ENCODE measurements around the gene MEIKIN. TPM values are rescaled to one million over a fixed set of nuclear protein-coding genes. Genes with fewer than 3 reads are reported as not detected.
"Not testable (repeated sequence)": the region's sequence is repeated elsewhere in the genome, so short reads cannot be mapped to it uniquely, and the experiment has no call there.

MEIKIN gene
- total RNA-seq, 2 experiments from 2014 or later: 1.1 to 2.2 TPM

DNA sequence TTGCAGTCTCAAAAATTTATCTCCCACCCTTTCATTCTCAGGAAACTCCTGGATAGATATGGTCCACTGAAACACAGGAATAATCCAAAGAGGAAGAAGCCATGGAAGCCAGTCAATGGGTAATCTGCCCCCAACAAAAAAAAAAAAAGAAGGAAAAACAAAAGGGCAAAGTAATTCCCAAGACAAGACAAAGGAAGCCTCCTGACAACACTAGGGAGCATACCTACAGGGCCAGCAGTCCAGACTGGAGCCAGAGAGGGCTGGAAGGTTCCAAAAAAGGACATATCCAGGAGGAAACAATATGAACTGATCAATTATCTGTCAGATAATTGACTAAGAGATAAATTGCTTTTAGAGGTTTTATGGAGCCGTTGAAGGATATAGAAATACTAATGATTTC, 161.6 kb downstream of the MEIKIN start:
- Mint-ChIP-seq H3K4me3 (no peak overlapping the region), H3K36me3 (ENCODE audit: low read depth) (peaks cover 30% of the 10 kb centered on the region), H3K4me1 (peaks cover 10% of the 10 kb centered on the region), H3K9me3 (peaks cover 2% of the 10 kb centered on the region), H3K27me3 (no peaks in the 10 kb centered on the region), H3K27ac (no peak overlapping the region)
- DNase-seq: no peak
- CTCF ChIA-PET: no interaction called here
- POLR2A ChIA-PET: no interaction called here

DNA sequence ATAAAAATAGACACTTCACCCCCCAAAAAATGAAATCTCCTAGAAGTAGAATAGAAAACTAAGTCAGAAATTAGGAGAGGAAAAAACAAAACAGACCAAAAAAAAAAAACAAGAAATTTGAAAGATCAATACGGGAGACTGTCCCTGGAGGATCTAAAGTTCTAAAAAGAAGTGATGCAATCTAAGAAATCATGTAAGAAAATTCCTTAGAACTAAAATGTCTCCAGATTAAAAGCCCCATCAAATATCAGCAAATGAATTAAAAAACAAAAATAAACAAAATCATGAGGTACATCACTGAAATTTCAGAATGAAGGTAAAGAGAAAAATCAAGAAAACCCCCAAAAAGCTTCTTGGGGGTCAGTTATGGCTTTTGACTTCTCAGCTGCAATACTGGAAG, 162.1 kb downstream of the MEIKIN start:
- peaks cover 10% of the 10 kb centered on the region for H3K4me1 Mint-ChIP-seq
- ChIA-PET CTCF (interaction anchor here (1.0 kb wide), 1 partner anchor 194 kb away, joined by 5 read pairs; no protein-coding TSS in a partner anchor), POLR2A (no interaction called here)

DNA sequence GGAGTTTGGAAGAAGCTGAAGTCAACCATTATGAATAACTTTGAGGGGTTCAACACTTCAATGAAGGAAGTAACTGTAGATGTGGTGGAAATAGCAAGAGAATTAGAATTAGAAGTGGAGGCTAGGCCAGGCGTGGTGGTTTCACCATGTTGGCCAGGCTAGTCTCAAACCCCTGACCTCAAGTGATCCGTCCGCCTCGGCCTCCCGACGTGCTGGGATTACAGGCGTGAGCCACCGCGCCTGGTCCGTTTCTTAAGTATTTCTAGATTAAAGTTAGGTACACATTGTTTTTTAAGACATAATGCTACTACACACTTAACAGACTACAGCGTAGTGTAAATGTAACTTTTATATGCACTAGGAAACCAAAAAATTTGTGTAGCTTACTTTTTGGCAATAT, 162.7 kb downstream of the MEIKIN start:
- POLR2A ChIA-PET: no interaction called here

More for the DNA sequence above, 162.1 kb downstream of the MEIKIN start:
- Mint-ChIP-seq H3K27ac (no peak overlapping the region), H3K27me3 (no peaks in the 10 kb centered on the region), H3K36me3 (ENCODE audit: low read depth) (peaks cover 29% of the 10 kb centered on the region), H3K9me3 (peaks cover 2% of the 10 kb centered on the region), H3K4me3 (no peak overlapping the region)
- no peak for DNase-seq

DNA sequence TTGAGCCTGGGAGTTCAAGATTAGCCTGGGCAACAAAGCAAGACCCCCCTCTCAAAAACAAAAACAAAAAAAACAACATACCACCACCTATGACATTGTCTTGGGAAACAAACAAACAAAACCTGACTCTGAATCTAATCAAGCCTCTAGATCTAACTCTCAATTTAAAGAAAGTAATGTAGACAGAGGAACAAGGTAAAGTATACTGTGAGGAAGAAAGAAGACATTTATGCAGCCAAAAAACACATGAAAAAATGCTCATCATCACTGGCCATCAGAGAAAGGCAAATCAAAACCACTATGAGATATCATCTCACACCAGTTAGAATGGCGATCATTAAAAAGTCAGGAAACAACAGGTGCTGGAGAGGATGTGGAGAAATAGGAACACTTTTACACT, 167.3 kb downstream of the MEIKIN start:
- not testable (repeated sequence) for H3K4me1 Mint-ChIP-seq

More for the DNA sequence above, 162.7 kb downstream of the MEIKIN start:
- CTCF ChIA-PET: interaction anchor here (1.0 kb wide), 1 partner anchor 194 kb away, joined by 5 read pairs; no protein-coding TSS in a partner anchor
- Mint-ChIP-seq H3K9me3 (peaks cover 2% of the 10 kb centered on the region), H3K27ac (no peak overlapping the region), H3K36me3 (ENCODE audit: low read depth) (peaks cover 29% of the 10 kb centered on the region), H3K27me3 (no peaks in the 10 kb centered on the region), H3K4me3 (no peak overlapping the region), H3K4me1 (peaks cover 8% of the 10 kb centered on the region)
- DNase-seq: no peak

DNA sequence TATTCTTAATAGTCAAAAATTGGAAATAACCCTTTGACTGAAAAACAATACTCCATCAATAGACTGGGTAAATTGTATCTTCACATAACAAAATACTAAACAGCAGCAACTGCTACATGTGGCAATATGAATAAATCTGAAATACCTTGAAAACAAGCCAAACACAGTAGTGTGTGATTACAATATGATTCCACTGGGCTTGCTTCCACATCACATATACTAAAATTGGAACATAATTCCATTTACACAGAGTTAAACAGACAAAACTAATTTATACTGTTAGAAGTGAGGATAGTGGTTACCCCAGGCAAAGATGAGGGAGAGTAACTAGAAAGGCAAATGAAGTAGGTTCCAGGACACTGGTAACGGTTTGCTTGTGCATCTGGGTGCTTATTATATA, 169.0 kb downstream of the MEIKIN start:
- peaks cover 14% of the 10 kb centered on the region for H3K36me3 Mint-ChIP-seq (ENCODE audit: low read depth)
- no peak for DNase-seq
- no peak overlapping the region for H3K27ac Mint-ChIP-seq
- ChIA-PET CTCF (interaction anchor here (0.8 kb wide), 1 partner anchor 427 kb away, joined by 3 read pairs; no protein-coding TSS in a partner anchor), POLR2A (no interaction called here)
- no peak overlapping the region for H3K4me3 Mint-ChIP-seq
- peaks cover 2% of the 10 kb centered on the region for H3K9me3 Mint-ChIP-seq
- peaks cover 3% of the 10 kb centered on the region for H3K4me1 Mint-ChIP-seq
- no peaks in the 10 kb centered on the region for H3K27me3 Mint-ChIP-seq

More for the DNA sequence above, 167.3 kb downstream of the MEIKIN start:
- H3K36me3 Mint-ChIP-seq (ENCODE audit: low read depth): peaks cover 25% of the 10 kb centered on the region
- H3K9me3 Mint-ChIP-seq, H3K27ac Mint-ChIP-seq, CTCF ChIA-PET, DNase-seq, POLR2A ChIA-PET, H3K4me3 Mint-ChIP-seq, H3K27me3 Mint-ChIP-seq: not testable (repeated sequence)

DNA sequence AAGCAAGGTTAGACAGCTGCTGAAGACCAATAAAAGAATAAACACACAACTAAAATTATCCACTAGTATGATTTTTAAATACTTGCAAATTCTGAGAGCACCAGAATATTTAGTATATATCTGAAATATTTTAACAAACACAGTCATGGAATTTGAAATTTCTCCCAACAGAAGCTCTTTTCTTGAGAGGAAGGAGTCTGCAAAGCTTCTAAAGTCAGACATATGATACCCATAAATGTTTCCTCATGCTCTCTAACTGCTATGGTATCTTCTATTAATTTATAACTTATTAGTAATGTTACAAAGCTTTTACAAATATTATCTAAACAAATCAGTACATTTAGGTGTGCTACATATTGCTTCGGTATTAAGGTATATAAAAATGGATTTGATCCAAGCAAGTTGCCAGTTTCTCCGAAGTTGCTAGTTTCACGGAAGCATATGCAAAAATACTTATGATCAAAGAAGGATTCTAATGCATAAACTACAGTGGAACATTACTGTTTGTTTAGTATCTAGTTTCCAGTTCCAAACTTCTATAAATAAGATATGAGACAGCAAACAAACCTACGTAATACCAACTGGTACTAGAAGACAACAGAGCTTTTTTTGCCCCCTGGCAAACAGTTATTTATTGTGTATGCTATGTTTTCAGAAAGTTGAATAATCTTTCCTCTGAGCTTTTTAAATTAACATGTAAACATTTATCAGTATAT, 170.7 kb downstream of the MEIKIN start:
- Mint-ChIP-seq H3K36me3 (ENCODE audit: low read depth) (peaks cover 6% of the 10 kb centered on the region), H3K9me3 (no peaks in the 10 kb centered on the region), H3K27ac (no peak overlapping the region), H3K4me1 (peaks cover 2% of the 10 kb centered on the region), H3K4me3 (no peak overlapping the region), H3K27me3 (no peaks in the 10 kb centered on the region)
- ChIA-PET CTCF (no interaction called here), POLR2A (no interaction called here)
- no peak for DNase-seq

DNA sequence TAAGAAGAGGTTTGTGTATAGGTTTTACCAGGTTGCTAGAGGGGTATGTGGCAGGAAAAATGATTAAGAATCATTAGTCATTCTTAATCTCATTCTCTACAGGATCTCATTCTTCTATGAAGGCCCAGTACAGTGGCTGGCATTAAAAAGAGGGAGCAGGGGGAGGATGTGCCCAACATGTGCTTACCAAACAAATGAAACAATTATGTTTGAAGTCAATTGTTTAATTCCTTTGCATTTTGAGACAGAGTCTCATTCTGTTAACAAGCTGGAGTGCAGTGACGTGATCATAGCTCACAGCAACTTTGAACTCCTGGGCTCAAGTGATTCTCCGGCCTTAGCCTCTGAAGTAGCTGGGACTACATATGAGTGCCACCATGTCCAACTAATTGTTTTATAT, 171.7 kb downstream of the MEIKIN start:
- no peaks in the 10 kb centered on the region for H3K27me3 Mint-ChIP-seq
- peaks cover 2% of the 10 kb centered on the region for H3K4me1 Mint-ChIP-seq
- no peaks in the 10 kb centered on the region for H3K9me3 Mint-ChIP-seq
- ChIA-PET CTCF (no interaction called here), POLR2A (interaction anchor here (1.2 kb wide), 1 partner anchor 23 kb away, joined by 3 read pairs; no protein-coding TSS in a partner anchor)
- no peak for DNase-seq
- H3K4me3 Mint-ChIP-seq: no peak overlapping the region
- no peak overlapping the region for H3K27ac Mint-ChIP-seq
- H3K36me3 Mint-ChIP-seq (ENCODE audit: low read depth): peaks cover 6% of the 10 kb centered on the region

DNA sequence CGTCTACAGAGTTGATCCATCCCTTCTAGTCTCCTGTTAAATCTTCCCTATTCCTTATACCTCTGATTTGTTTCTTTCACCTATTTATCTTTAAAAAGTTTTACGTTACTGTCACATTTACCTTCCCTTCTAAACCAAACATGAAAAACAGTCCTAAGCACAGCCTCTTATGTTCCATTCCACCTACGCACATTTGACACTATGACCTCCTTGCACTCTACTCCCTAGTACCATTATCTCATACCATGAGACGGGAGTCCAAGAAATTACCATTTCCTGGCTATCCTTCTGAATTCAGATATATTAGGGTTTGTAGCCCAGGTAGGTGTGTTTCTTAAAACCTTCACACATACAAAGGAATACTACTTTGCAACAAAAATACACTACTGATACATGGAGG, 173.8 kb downstream of the MEIKIN start:
- POLR2A ChIA-PET: no interaction called here
- H3K9me3 Mint-ChIP-seq: peaks cover 3% of the 10 kb centered on the region

DNA sequence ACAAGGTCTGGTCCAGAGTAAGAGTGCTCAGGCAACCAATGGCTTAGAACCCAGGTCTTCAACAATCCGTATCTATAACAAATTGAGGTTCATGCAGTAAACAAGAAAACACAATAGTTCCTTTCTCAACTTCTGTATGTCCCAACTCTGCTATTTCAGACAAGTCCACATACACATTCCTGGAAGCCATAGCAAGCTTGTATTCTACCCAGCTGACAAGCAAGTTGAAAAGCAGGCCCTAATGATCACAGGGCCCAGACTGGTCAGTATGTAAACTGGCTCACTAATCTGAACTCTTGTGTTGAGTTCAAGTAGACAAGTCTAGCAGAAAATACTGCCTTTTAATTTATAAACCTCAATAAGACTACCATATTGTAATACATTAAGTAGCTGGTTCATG, 175.5 kb downstream of the MEIKIN start:
- ChIA-PET CTCF (no interaction called here), POLR2A (no interaction called here)
- no peak overlapping the region for H3K4me3 Mint-ChIP-seq
- no peaks in the 10 kb centered on the region for H3K27me3 Mint-ChIP-seq
- H3K4me1 Mint-ChIP-seq: no peaks in the 10 kb centered on the region
- H3K9me3 Mint-ChIP-seq: peaks cover 3% of the 10 kb centered on the region
- no peak overlapping the region for H3K27ac Mint-ChIP-seq
- H3K36me3 Mint-ChIP-seq (ENCODE audit: low read depth): peaks cover 12% of the 10 kb centered on the region
- no peak for DNase-seq

More for the DNA sequence above, 173.8 kb downstream of the MEIKIN start:
- Mint-ChIP-seq H3K36me3 (ENCODE audit: low read depth) (peaks cover 5% of the 10 kb centered on the region), H3K27ac (no peak overlapping the region), H3K4me1 (no peaks in the 10 kb centered on the region), H3K4me3 (no peak overlapping the region), H3K27me3 (no peaks in the 10 kb centered on the region)
- no peak for DNase-seq
- CTCF ChIA-PET: no interaction called here

DNA sequence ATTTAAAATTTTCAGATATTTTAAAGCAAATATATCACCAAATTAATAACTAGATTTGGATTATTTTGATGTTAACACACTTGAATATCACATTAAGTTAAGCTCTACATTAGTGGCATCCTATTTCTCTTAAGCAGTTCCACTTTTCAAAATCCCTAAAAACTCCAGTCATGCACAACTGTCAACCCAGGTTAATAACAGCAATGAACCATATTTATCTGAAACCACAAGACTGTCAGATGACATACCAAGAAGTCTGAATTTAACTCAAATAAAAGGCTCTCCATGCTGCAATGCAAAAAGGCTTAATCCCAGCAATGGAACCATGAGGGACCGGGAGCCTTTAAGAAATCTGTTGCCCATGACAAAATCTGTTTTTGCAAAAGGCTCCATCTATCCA, 176.1 kb downstream of the MEIKIN start:
- Mint-ChIP-seq H3K27ac (no peak overlapping the region), H3K4me1 (no peaks in the 10 kb centered on the region), H3K4me3 (no peak overlapping the region), H3K36me3 (ENCODE audit: low read depth) (peaks cover 18% of the 10 kb centered on the region), H3K27me3 (no peaks in the 10 kb centered on the region), H3K9me3 (peaks cover 3% of the 10 kb centered on the region)
- no peak for DNase-seq
- ChIA-PET POLR2A (no interaction called here), CTCF (no interaction called here)

DNA sequence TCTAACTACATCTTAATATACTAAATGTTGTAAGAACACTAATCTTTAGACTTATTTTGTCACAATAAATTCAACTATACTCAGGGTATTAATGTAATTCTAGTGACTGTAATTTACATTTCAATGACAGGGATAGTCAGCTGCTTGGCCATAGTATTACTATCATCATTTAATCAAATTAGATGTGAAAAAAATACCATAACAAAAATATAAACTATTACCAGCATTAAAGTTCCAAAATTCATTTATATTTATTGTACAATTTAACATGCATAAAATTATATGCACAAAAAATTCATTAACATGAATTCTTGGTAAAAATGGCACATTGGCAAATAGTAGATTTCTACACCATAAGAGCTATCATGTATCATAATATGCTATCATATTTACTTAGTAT, 177.6 kb downstream of the MEIKIN start:
- no peak overlapping the region for H3K4me3 Mint-ChIP-seq
- H3K36me3 Mint-ChIP-seq (ENCODE audit: low read depth): peaks cover 26% of the 10 kb centered on the region
- no peaks in the 10 kb centered on the region for H3K4me1 Mint-ChIP-seq
- no peak overlapping the region for H3K27ac Mint-ChIP-seq
- H3K9me3 Mint-ChIP-seq: peaks cover 8% of the 10 kb centered on the region
- POLR2A ChIA-PET: no interaction called here
- CTCF ChIA-PET: no interaction called here
- no peak for DNase-seq
- no peaks in the 10 kb centered on the region for H3K27me3 Mint-ChIP-seq

DNA sequence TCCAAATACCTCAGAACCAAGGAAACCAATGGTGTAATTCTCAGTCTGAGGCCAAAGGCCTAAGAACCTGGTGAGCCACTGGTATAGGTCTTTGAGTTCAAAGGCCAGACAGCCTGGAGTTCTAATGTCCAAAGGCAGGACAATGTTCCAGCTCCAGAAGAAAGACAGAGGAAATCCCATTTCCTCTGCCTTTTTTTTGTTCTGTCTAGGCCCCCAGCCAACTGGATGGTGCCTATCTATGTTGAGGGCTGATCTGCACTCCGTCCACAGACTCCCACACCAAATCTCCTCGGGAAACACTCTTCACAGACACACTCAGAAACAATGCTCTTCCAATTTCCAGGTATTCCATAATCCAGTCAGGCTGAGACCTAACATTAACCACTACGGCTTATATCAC, 178.8 kb downstream of the MEIKIN start:
- H3K36me3 Mint-ChIP-seq (ENCODE audit: low read depth): peaks cover 33% of the 10 kb centered on the region
- POLR2A ChIA-PET: no interaction called here
- H3K27ac Mint-ChIP-seq: no peak overlapping the region
- H3K27me3 Mint-ChIP-seq: no peaks in the 10 kb centered on the region
- CTCF ChIA-PET: no interaction called here
- H3K9me3 Mint-ChIP-seq: peaks cover 16% of the 10 kb centered on the region
- no peak overlapping the region for H3K4me3 Mint-ChIP-seq
- H3K4me1 Mint-ChIP-seq: peaks cover 2% of the 10 kb centered on the region
- no peak for DNase-seq

DNA sequence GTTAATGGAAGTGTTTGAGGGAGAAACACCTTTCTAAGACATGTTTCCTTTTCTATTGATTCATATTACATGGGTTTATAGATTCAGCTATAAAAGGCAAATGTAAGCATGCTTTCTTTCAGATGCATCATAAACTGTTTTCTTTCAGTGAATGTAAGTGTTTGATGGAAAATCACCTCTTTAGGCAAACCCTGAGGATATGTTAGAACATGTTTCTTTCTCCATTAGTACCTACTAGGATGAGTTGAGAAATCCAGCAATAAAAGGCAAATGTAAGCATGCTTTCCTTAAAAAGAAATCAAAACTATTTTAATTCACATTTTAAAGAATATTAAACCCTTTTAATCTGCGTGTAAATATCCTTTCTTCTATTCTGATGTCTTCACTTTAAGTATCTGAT, 180.2 kb downstream of the MEIKIN start:
- H3K4me3 Mint-ChIP-seq: no peak overlapping the region
- ChIA-PET POLR2A (no interaction called here), CTCF (interaction anchor here (0.6 kb wide), 1 partner anchor 818 kb away, joined by 3 read pairs; no protein-coding TSS in a partner anchor)
- no peaks in the 10 kb centered on the region for H3K27me3 Mint-ChIP-seq
- peaks cover 20% of the 10 kb centered on the region for H3K9me3 Mint-ChIP-seq
- H3K27ac Mint-ChIP-seq: no peak overlapping the region
- H3K4me1 Mint-ChIP-seq: peaks cover 4% of the 10 kb centered on the region
- peaks cover 37% of the 10 kb centered on the region for H3K36me3 Mint-ChIP-seq (ENCODE audit: low read depth)
- DNase-seq: no peak

DNA sequence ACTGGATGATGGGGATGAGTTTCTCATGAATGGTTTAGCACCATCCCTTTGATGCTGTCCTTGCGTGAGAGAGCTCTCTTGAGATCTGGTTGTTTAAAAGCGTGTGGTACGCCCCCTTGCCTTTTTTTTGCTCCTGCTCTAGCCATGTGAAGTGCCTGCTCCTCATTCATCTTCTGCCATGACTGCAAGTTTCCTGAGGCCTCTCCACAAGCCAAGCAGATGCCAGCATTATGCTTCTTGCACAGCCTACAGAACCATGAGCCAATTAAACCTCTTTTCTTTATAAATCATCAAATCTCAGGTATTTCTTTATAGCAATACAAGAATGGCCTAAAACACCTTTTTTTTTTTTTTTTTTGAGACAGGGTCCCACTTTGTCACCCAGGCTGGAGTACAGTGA, 181.5 kb downstream of the MEIKIN start:
- CTCF ChIA-PET: no interaction called here
- POLR2A ChIA-PET: no interaction called here
- no peaks in the 10 kb centered on the region for H3K27me3 Mint-ChIP-seq
- no peak overlapping the region for H3K27ac Mint-ChIP-seq
- H3K9me3 Mint-ChIP-seq: peaks cover 20% of the 10 kb centered on the region
- H3K4me3 Mint-ChIP-seq: no peak overlapping the region
- peaks cover 45% of the 10 kb centered on the region for H3K36me3 Mint-ChIP-seq (ENCODE audit: low read depth)
- no peak for DNase-seq
- peaks cover 9% of the 10 kb centered on the region for H3K4me1 Mint-ChIP-seq

All from activated CD4-positive, alpha-beta memory T cell treated with anti-CD3 and anti-CD28 coated beads, Interleukin-2, amount 10 ng/mL, durations not matched to agents 7 days and 5 days (primary cell).